H1 (cell line): Measurements from ENCODE around the gene PDE4D. TPM values are rescaled to one million over a fixed set of nuclear protein-coding genes. Genes with fewer than 3 reads are reported as not detected.

Source experiments
- CTCF ChIA-PET: fragments of 300-600 bp; sonication (Branson Sonifier 250); formaldehyde crosslinking; loops from one replicate; lab custom pipeline; 2021; ENCODE audit not compliant: partially characterized antibody; lab: Charles Lee
- POLR2A ChIA-PET: fragments of 300-600 bp; sonication (Branson Sonifier 250); formaldehyde crosslinking; loops from one replicate; lab custom pipeline; 2021; ENCODE audit warnings: inconsistent platforms; ENCODE audit not compliant: partially characterized antibody; lab: Charles Lee
- DNase-seq, 2 experiments: peaks; one replicate each; pipeline versions ENCODE4 v3.0.0 to v3.0.0-alpha.2; 2010 to 2022; ENCODE audit warnings: low spot score in 2 of 2, low read depth in 1 of 2, mixed read lengths in 1 of 2
- FAIRE-seq: peaks from 2 replicates; lab custom pipeline; 2011; peaks lifted over from hg19 to GRCh38; lab: Jason Lieb, UNC
- H2AFZ ChIP-seq: 2 replicates; pipeline ENCODE4 v1.8.1; 2012; ENCODE audit warnings: low read length, inconsistent platforms
- H2AK5ac ChIP-seq: 2 replicates; pipeline ENCODE4 v1.6.1; 2013; ENCODE audit warnings: low read depth, low read length
- H2BK120ac ChIP-seq: replicated peaks from 2 replicates; pipeline ENCODE3; 2013; ENCODE audit warnings: low read depth, low read length, inconsistent platforms
- H2BK12ac ChIP-seq: 2 replicates; pipeline ENCODE4 v1.6.1; 2013; ENCODE audit warnings: low read depth, low read length
- H2BK15ac ChIP-seq: 2 replicates; pipeline ENCODE4 v1.6.1; 2013; ENCODE audit warnings: low read length
- H2BK20ac ChIP-seq: 2 replicates; pipeline ENCODE4 v1.6.1; 2013; ENCODE audit warnings: low read length
- H2BK5ac ChIP-seq: 2 replicates; pipeline ENCODE4 v1.6.1; 2013; ENCODE audit warnings: low read depth, low read length
- H3K14ac ChIP-seq: 2 replicates; pipeline ENCODE4 v1.6.1; 2013; ENCODE audit warnings: inconsistent platforms; ENCODE audit not compliant: insufficient read length
- H3K18ac ChIP-seq: 2 replicates; pipeline ENCODE4 v1.6.1; 2013; ENCODE audit warnings: low read length; ENCODE audit errors: extremely low read depth
- H3K23ac ChIP-seq: 2 replicates; pipeline ENCODE4 v1.6.1; 2013; ENCODE audit warnings: inconsistent platforms; ENCODE audit not compliant: insufficient read length
- H3K23me2 ChIP-seq: 2 replicates; pipeline ENCODE4 v1.6.1; 2013; ENCODE audit warnings: low read depth, low read length
- H3K27ac ChIP-seq: 2 replicates; pipeline ENCODE4 v1.6.1; 2011; ENCODE audit warnings: low read depth, low read length, inconsistent platforms
- H3K27me3 ChIP-seq, 4 experiments: replicated peaks in 1 of 4; 1 replicate in 1 of 4; 2 replicates in 3 of 4; pipeline versions ENCODE4 v1.6.1 to v1.8.1; 2011 to 2013; ENCODE audit warnings: low read length in 3 of 4, mild to moderate bottlenecking in 3 of 4, inconsistent platforms in 2 of 4, mixed read lengths in 2 of 4, moderate library complexity in 1 of 4; ENCODE audit not compliant: control insufficient read depth in 3 of 4, insufficient read depth in 3 of 4; ENCODE audit errors: extremely low read depth in 1 of 4
- H3K36me3 ChIP-seq, 4 experiments: 2 replicates each; pipeline versions ENCODE4 v1.6.1 to v1.8.1; 2011 to 2013; ENCODE audit warnings: mild to moderate bottlenecking in 4 of 4, low read length in 3 of 4, moderate library complexity in 2 of 4, control low read depth in 1 of 4, inconsistent platforms in 1 of 4; ENCODE audit not compliant: insufficient read depth in 4 of 4, control insufficient read depth in 2 of 4
- H3K4ac ChIP-seq: replicated peaks from 2 replicates; pipeline ENCODE3; 2013; ENCODE audit warnings: low read length, low read depth, mixed read lengths, inconsistent platforms; ENCODE audit not compliant: insufficient read length
- H3K4me1 ChIP-seq, 4 experiments: replicated peaks in 1 of 4; 1 replicate in 1 of 4; 2 replicates in 3 of 4; pipeline versions ENCODE4 v1.6.1 to v1.8.1; 2011 to 2013; ENCODE audit warnings: low read length in 3 of 4, inconsistent platforms in 2 of 4, mixed read lengths in 1 of 4; ENCODE audit not compliant: insufficient read depth in 4 of 4, control insufficient read depth in 3 of 4
- H3K4me2 ChIP-seq, 2 experiments: 2 replicates each; pipeline versions ENCODE4 v1.6.1 to v1.8.1; 2011 to 2013; ENCODE audit warnings: low read depth in 2 of 2, low read length in 2 of 2, control low read depth in 1 of 2, inconsistent platforms in 1 of 2, mild to moderate bottlenecking in 1 of 2; ENCODE audit not compliant: insufficient read depth in 1 of 2
- H3K4me3 ChIP-seq, 4 experiments: fragments of 200-600, 300-600 bp in 1 of 4; sonication (generic), shearing (Covaris generic), sonication (Bioruptor Twin) in 1 of 4; 2 replicates each; pipeline versions ENCODE4 v1.5.1 to v1.8.1; 2011 to 2016; ENCODE audit warnings: low read length in 4 of 4, low read depth in 3 of 4, control low read depth in 2 of 4, inconsistent platforms in 2 of 4, mild to moderate bottlenecking in 2 of 4, mixed read lengths in 1 of 4, moderate library complexity in 1 of 4; ENCODE audit not compliant: insufficient read depth in 2 of 4; ENCODE audit errors: extremely low read depth in 1 of 4
- H3K56ac ChIP-seq: replicated peaks from 2 replicates; pipeline ENCODE3; 2013; ENCODE audit warnings: low read depth, mild to moderate bottlenecking, mixed read lengths, low read length, inconsistent platforms; ENCODE audit not compliant: insufficient read length
- H3K79me1 ChIP-seq: 2 replicates; pipeline ENCODE4 v1.6.1; 2013; ENCODE audit warnings: low read depth, low read length, control low read depth
- H3K79me2 ChIP-seq, 2 experiments: 2 replicates each; pipeline versions ENCODE4 v1.6.1 to v1.8.1; 2012 to 2013; ENCODE audit warnings: low read length in 2 of 2, mild to moderate bottlenecking in 2 of 2, inconsistent platforms in 1 of 2; ENCODE audit not compliant: insufficient read depth in 2 of 2, control insufficient read depth in 1 of 2
- H3K9ac ChIP-seq, 4 experiments: replicated peaks in 1 of 4; 1 replicate in 1 of 4; 2 replicates in 3 of 4; pipeline versions ENCODE4 v1.6.1 to v1.8.1; 2011 to 2013; ENCODE audit warnings: low read depth in 3 of 4, low read length in 3 of 4, control low read depth in 2 of 4, mild to moderate bottlenecking in 2 of 4, moderate library complexity in 2 of 4, inconsistent platforms in 1 of 4; ENCODE audit errors: extremely low read depth in 1 of 4
- H3K9me3 ChIP-seq, 2 experiments: 2 replicates each; pipeline versions ENCODE4 v1.6.1 to v1.8.1; 2012 to 2013; ENCODE audit warnings: mild to moderate bottlenecking in 2 of 2, moderate library complexity in 2 of 2, control low read depth in 1 of 2, inconsistent platforms in 1 of 2, low read depth in 1 of 2, low read length in 1 of 2, mixed read lengths in 1 of 2; ENCODE audit not compliant: insufficient read depth in 2 of 2
- H4K20me1 ChIP-seq, 2 experiments: replicated peaks in 1 of 2; 2 replicates each; pipeline versions ENCODE3 to v1.8.1; 2011 to 2013; ENCODE audit warnings: inconsistent platforms in 2 of 2, low read length in 2 of 2, mild to moderate bottlenecking in 1 of 2; ENCODE audit not compliant: insufficient read depth in 2 of 2, control insufficient read depth in 1 of 2
- H4K5ac ChIP-seq: 2 replicates; pipeline ENCODE4 v1.6.1; 2013; ENCODE audit warnings: low read length, low read depth, mixed read lengths, inconsistent platforms; ENCODE audit not compliant: insufficient read length
- H4K8ac ChIP-seq: 2 replicates; pipeline ENCODE4 v1.8.0; 2013; ENCODE audit warnings: mild to moderate bottlenecking, moderate library complexity, low read length, inconsistent platforms; ENCODE audit not compliant: insufficient read depth; ENCODE audit errors: extremely low read depth
- H4K91ac ChIP-seq: replicated peaks from 2 replicates; pipeline ENCODE3; 2013; ENCODE audit warnings: low read length, mixed read lengths, inconsistent platforms; ENCODE audit not compliant: insufficient read length
- CHD1 ChIP-seq: IDR thresholded peaks from 2 replicates; pipeline ENCODE4 v1.6.1; 2012; ENCODE audit warnings: low read depth, low read length, improper control_type of control experiment
- CHD2 ChIP-seq: IDR thresholded peaks from 2 replicates; pipeline ENCODE4 v1.6.1; 2012; ENCODE audit warnings: low read length, improper control_type of control experiment
- RBBP5 ChIP-seq: IDR thresholded peaks from 2 replicates; pipeline ENCODE4 v1.7.1; 2012; ENCODE audit warnings: low read depth, mild to moderate bottlenecking, inconsistent platforms, low read length, moderate library complexity, borderline replicate concordance
- SP2 ChIP-seq: IDR thresholded peaks from 2 replicates; pipeline ENCODE4 v1.6.1; 2012; ENCODE audit warnings: mild to moderate bottlenecking, low read length, inconsistent platforms
- SP4 ChIP-seq: IDR thresholded peaks from 2 replicates; pipeline ENCODE4 v1.6.1; 2012; ENCODE audit warnings: low read length, inconsistent platforms
- TAF1 ChIP-seq: IDR thresholded peaks from 2 replicates; pipeline ENCODE4 v1.6.1; 2011; ENCODE audit warnings: mild to moderate bottlenecking, low read depth, low read length
- TEAD4 ChIP-seq: IDR thresholded peaks from 2 replicates; pipeline ENCODE4 v1.6.1; 2012; ENCODE audit warnings: low read depth, low read length, inconsistent platforms, mixed read lengths
- WGBS, 2 experiments: shearing (Covaris generic) in 1 of 2; methylation state at CpG; one replicate each; pipeline versions ENCODE4 v1.1.6 to v1.1.7; 2013 to 2015; ENCODE audit warnings: low lambda C conversion rate in 2 of 2, mixed read lengths in 2 of 2, inconsistent platforms in 1 of 2, low coverage in 1 of 2, missing lambda C conversion rate in 1 of 2; ENCODE audit not compliant: insufficient replicate concordance in 2 of 2, insufficient coverage in 1 of 2, insufficient read length in 1 of 2; ENCODE audit errors: extremely low coverage in 1 of 2, missing lambda C conversion rate in 1 of 2; 5-methylcytosine and 5-hydroxymethylcytosine counted together
- polyA plus RNA-seq, 7 experiments: library from polyadenylated mRNA; depleted of rRNA in 3 of 7; stranded (reverse) in 5 of 7; unstranded in 2 of 7; fragments of >200 nt in 5 of 7; fragments of 200-250 nt in 2 of 7; gene quantifications; 1 replicate in 5 of 7; 2 replicates in 1 of 7; 4 replicates in 1 of 7; pipeline versions ENCODE4 v1.2.1 to v1.2.3, GENCODE V29; 2011 to 2013; ENCODE audit warnings: missing spikeins in 2 of 7, mixed read lengths in 2 of 7
- total RNA-seq: library from RNA; stranded (reverse); fragmentation: NEBNext Ultra II Directional; extraction: Animal tissue kit (Norgen Biotek cat#: 25700); gene quantifications from 2 replicates; pipeline ENCODE4 v1.2.1, GENCODE V29; 2021

The PDE4D gene
- total and polyA plus RNA-seq, 2 of the 8 experiments (the other 6 are each of a cell fraction or from before 2014, with no cell fraction given) = 2.3 to 3.7 TPM

- no peak overlapping the region for H2BK20ac ChIP-seq
- no peak overlapping the region for H3K56ac ChIP-seq
- H4K8ac ChIP-seq = no peak overlapping the region
- WGBS, 2 experiments = 68% methylated on average over 4 of the region's 4 CpGs; no CpG with 5 or more reads in 1 of the 2 experiments
- no peak overlapping the region for H4K91ac ChIP-seq
- H4K20me1 ChIP-seq = no peaks in the 10 kb centered on the region
- no peak overlapping the region for H2BK12ac ChIP-seq
- H4K5ac ChIP-seq = no peak overlapping the region
- no peaks in the 10 kb centered on the region for H3K23me2 ChIP-seq
- no peaks in the 10 kb centered on the region for H3K9me3 ChIP-seq
- H2BK120ac ChIP-seq = no peak overlapping the region
- no peaks in the 10 kb centered on the region for H3K36me3 ChIP-seq
- DNase-seq = no peak
- H3K9ac ChIP-seq = no peak overlapping the region
- H3K14ac ChIP-seq = no peak overlapping the region
- H3K4me1 ChIP-seq = peaks cover 0 to 3% (median 1%) of the 10 kb centered on the region in 4 experiments; a peak in 2 of 7 replicates
- H3K23ac ChIP-seq = no peak overlapping the region
- no peak overlapping the region for H3K27ac ChIP-seq
- POLR2A ChIA-PET = no interaction called here
- H3K4ac ChIP-seq = no peak overlapping the region
- no peak overlapping the region for H2AK5ac ChIP-seq
- H3K4me2 ChIP-seq = no peak overlapping the region
- no peak overlapping the region for H2BK15ac ChIP-seq
- no peaks in the 10 kb centered on the region for H3K79me1 ChIP-seq
- no peak overlapping the region for H2BK5ac ChIP-seq
- no peak overlapping the region for H3K4me3 ChIP-seq
- TF ChIP-seq SP2 (no peak), TAF1 (no peak), SP4 (no peak), CHD2 (no peak), CHD1 (no peak), TEAD4 (peak; percentile 47; the same call in 1 of the 2 replicates), RBBP5 (no peak)
- CTCF ChIA-PET = interaction anchor here (0.8 to 1.5 kb wide), 7 partner anchors 10 to 99 kb away, joined by 3 to 7 read pairs (median 3); no protein-coding TSS in a partner anchor
- H3K79me2 ChIP-seq = no peaks in the 10 kb centered on the region
- no peak for FAIRE-seq
- no peak overlapping the region for H3K18ac ChIP-seq
- peaks cover 0 to 1% (median 0%) of the 10 kb centered on the region in 4 experiments; a peak in 1 of 7 replicates for H3K27me3 ChIP-seq
- H2AFZ ChIP-seq = no peak overlapping the region
These were observed 628.8 kb downstream of the PDE4D start for GRCh38 chr5:59264639-59265245.
